Fibroblast of the aortic adventitia (primary cell): ENCODE measurements around the gene SLC43A2. TPM values are rescaled to one million over a fixed set of nuclear protein-coding genes. Genes with fewer than 3 reads are reported as not detected.

Source experiments
- DNase-seq: peaks from one replicate; pipeline ENCODE4 v3.0.0-alpha.2; 2010; ENCODE audit warnings: low read depth
- H3K4me3 ChIP-seq: 2 replicates; pipeline ENCODE4 v1.5.1; 2011; ENCODE audit warnings: low read depth, mild to moderate bottlenecking, control low read depth, low read length, moderate library complexity
- CTCF ChIP-seq: IDR thresholded peaks from 2 replicates; pipeline ENCODE4 v1.5.1; 2011; ENCODE audit warnings: mild to moderate bottlenecking, low read length, control low read depth, inconsistent platforms; ENCODE audit not compliant: insufficient read depth
- total RNA-seq: library from RNA; depleted of rRNA; stranded (reverse); fragments of >200 nt; gene quantifications from 2 replicates; pipeline ENCODE4 v1.2.3, GENCODE V29; 2012; ENCODE audit warnings: low replicate concordance

The SLC43A2 gene
- total RNA-seq, 1 donor, result 3.0 TPM

GRCh38 chr17:1545618-1546017 is 83.0 kb downstream of the SLC43A2 start:
- no peak overlapping the region for H3K4me3 ChIP-seq
- no peak for DNase-seq
- no peak for TF ChIP-seq CTCF

- no peak for TF ChIP-seq CTCF
- DNase-seq, result no peak
- no peak overlapping the region for H3K4me3 ChIP-seq
Measured at GRCh38 chr17:1542316-1542715, 86.3 kb downstream of the SLC43A2 start.

- no peak for TF ChIP-seq CTCF
- no peak overlapping the region for H3K4me3 ChIP-seq
- DNase-seq, result no peak
Measured at GRCh38 chr17:1541367-1541904, 87.2 kb downstream of the SLC43A2 start.

GRCh38 chr17:1539811-1540210 is 88.8 kb downstream of the SLC43A2 start:
- H3K4me3 ChIP-seq, result no peak overlapping the region
- no peak for TF ChIP-seq CTCF
- no peak for DNase-seq

- no peak for DNase-seq
- no peak overlapping the region for H3K4me3 ChIP-seq
- TF ChIP-seq CTCF, result no peak
Measured at GRCh38 chr17:1535737-1536136, 92.9 kb downstream of the SLC43A2 start.

GRCh38 chr17:1533661-1534325 is 94.8 kb downstream of the SLC43A2 start:
- no peak for DNase-seq
- H3K4me3 ChIP-seq, result no peak overlapping the region
- TF ChIP-seq CTCF, result no peak
